Prostate gland (tissue), 2 donors: ENCODE results near the gene GPR137C.

ENCODE experiments used
- CTCF ChIP-seq, 4 experiments: fragments of 200-600 bp in 2 of 4; fragments of 450-650 bp in 2 of 4; sonication (generic) in 2 of 4; IDR thresholded peaks; 1 replicate in 3 of 4; 2 replicates in 1 of 4; pipeline ENCODE4 v1.5.1; 2016 to 2019; ENCODE audit warnings: antibody characterized with exemption in 4 of 4, mild to moderate bottlenecking in 2 of 4, moderate library complexity in 2 of 4
- POLR2AphosphoS5 ChIP-seq: sonication (generic); formaldehyde crosslinking; IDR thresholded peaks from one replicate; pipeline ENCODE4 v1.6.1; 2017; ENCODE audit warnings: antibody characterized with exemption

DNA sequence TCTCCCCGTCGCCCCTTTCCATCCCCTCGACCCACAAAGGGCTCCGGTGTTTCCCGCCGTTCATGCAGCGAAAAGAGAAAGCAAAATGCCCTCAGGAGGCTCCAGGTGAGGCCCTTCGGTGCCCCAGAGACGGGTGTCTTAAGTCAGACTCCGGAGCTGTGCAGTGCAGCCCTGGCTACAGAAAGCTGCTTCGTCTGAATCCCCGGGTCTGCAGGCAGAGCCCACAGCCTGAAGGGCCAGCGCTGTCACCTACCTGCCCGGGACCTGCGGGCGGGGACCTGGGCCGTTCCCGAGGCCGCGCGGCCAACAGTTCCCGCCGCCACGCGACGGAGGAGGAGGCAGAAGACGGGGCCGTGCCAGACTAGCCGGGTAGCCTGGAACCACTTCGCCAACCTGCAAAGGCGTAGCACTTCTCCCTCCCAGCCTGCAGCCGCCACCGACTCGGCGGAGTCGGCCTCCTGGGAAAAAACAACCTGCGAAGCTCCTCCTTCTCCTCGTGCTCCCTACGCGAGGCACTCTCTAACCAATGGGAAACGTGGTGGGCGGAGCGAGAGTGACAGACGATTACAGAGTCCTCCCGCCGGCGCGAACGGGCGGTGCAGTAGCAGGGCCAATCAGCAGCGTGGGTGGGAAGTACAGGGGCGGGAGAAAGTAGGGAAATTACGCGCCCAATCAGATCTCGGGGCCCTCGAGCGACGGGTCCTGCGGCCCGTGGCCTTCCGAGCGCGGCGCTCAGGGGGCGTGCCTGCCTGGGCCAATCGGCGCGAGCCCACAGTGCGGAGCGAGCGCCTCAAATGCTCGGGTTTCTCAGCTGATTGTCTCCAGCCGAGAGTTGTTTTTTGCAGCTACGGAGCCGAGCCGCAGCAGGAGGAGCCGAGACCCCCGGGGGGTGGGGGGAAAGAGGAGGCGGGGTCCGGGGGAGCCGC lies at the start of gene GPR137C, which contains the start of gene TXNDC16:
- peak; percentile 100 for TF ChIP-seq POLR2AphosphoS5
- peak in 1 of 4 experiments; percentile 46 for TF ChIP-seq CTCF (IDR thresholded peaks at IDR 0.05)
